HepG2 (cell line): Measurements from ENCODE around the gene ACTL8.

ENCODE experiments used
- GFI1 ChIP-seq: sonication (generic); formaldehyde crosslinking; IDR thresholded peaks from 2 replicates; pipeline ENCODE4 v1.5.0; 2020; ENCODE audit warnings: missing genetic modification reagents, mild to moderate bottlenecking, borderline replicate concordance
- NONO ChIP-seq, 2 experiments: fragments of 450-650 bp in 1 of 2; sonication (generic) in 1 of 2; formaldehyde crosslinking in 1 of 2; IDR thresholded peaks in 1 of 2; conservative IDR thresholded peaks in 1 of 2; 2 replicates each; pipeline versions ENCODE4 v1.6.1 to v1.8.0; 2017 to 2022; ENCODE audit warnings: mild to moderate bottlenecking in 1 of 2, missing genetic modification reagents in 1 of 2, moderate library complexity in 1 of 2
- NR2F1 ChIP-seq, 2 experiments: fragments of 450-650 bp in 1 of 2; formaldehyde crosslinking in 1 of 2; IDR thresholded peaks; 2 replicates each; pipeline versions ENCODE4 v1.5.0 to v1.6.1; 2016 to 2020; ENCODE audit warnings: mild to moderate bottlenecking in 1 of 2, missing compliant biosample characterization in 1 of 2, missing genetic modification reagents in 1 of 2, moderate library complexity in 1 of 2
- NR2F2 ChIP-seq: IDR thresholded peaks from 2 replicates; pipeline ENCODE4 v1.6.1; 2012; ENCODE audit warnings: low read depth, inconsistent platforms, borderline replicate concordance
- SIN3B ChIP-seq: fragments of 150-350 bp; IDR thresholded peaks from 2 replicates; pipeline ENCODE4 v1.6.1; 2014; ENCODE audit warnings: low read length
- TCF7L2 ChIP-seq: IDR thresholded peaks from 2 replicates; pipeline ENCODE4 v1.6.1; 2011; ENCODE audit warnings: mild to moderate bottlenecking, low read depth, low read length, moderate library complexity
- ZKSCAN8 ChIP-seq: IDR thresholded peaks from 2 replicates; pipeline ENCODE4 v1.6.1; 2016; ENCODE audit warnings: borderline replicate concordance, missing genetic modification reagents, missing compliant biosample characterization
- ZNF567 ChIP-seq: sonication (generic); formaldehyde crosslinking; IDR thresholded peaks from 2 replicates; pipeline ENCODE4 v1.8.1; 2023; ENCODE audit warnings: mild to moderate bottlenecking, missing genetic modification reagents, borderline replicate concordance
- ZNF737 ChIP-seq: sonication (generic); formaldehyde crosslinking; IDR thresholded peaks from 2 replicates; pipeline ENCODE4 v1.5.0; 2020; ENCODE audit warnings: missing genetic modification reagents, mild to moderate bottlenecking, borderline replicate concordance
- ZNF766 ChIP-seq: sonication (generic); formaldehyde crosslinking; IDR thresholded peaks from 2 replicates; pipeline ENCODE4 v1.5.0; 2020; ENCODE audit warnings: missing genetic modification reagents, borderline replicate concordance

GRCh38 chr1:17759114-17759513, 4.0 kb downstream of the ACTL8 start:
- no peak for TF ChIP-seq ZKSCAN8 (CRISPR knock-in tag)
- no peak for TF ChIP-seq NR2F2
- no peak for TF ChIP-seq ZNF567
- no peak for TF ChIP-seq ZNF737 (CRISPR knock-in tag)
- TF ChIP-seq NR2F1 (CRISPR knock-in tag; IDR thresholded peaks at IDR 0.05) = no peak
- no peak for TF ChIP-seq NONO (IDR thresholded peaks at IDR 0.05)
- TF ChIP-seq NONO (CRISPR knock-in tag; conservative IDR thresholded peaks at IDR 0.05) = no peak
- no peak for TF ChIP-seq TCF7L2
- no peak for TF ChIP-seq GFI1 (CRISPR knock-in tag)
- no peak for TF ChIP-seq SIN3B
- no peak for TF ChIP-seq ZNF766 (CRISPR knock-in tag)
